DMS 273 (cell line): ENCODE data around the gene SAMD4A.

Experiments
- DNase-seq: peaks from one replicate; lab custom pipeline; 2025; ENCODE audit not compliant: unreplicated experiment; lab: John Stamatoyannopoulos, UW

SAMD4A gene

GRCh38 chr14:54653712-54654469, 87.0 kb downstream of the SAMD4A start:
- DNase-seq, result no peak

- DNase-seq, result no peak
Measured at GRCh38 chr14:54654605-54655004, 87.7 kb downstream of the SAMD4A start.

GRCh38 chr14:54658836-54659235, 91.9 kb downstream of the SAMD4A start:
- DNase-seq, result no peak

GRCh38 chr14:54659365-54659764, 92.4 kb downstream of the SAMD4A start:
- no peak for DNase-seq

- DNase-seq, result no peak
Measured at GRCh38 chr14:54660604-54661111, 93.7 kb downstream of the SAMD4A start.

- no peak for DNase-seq
Measured at GRCh38 chr14:54662491-54663133, 95.7 kb downstream of the SAMD4A start.

GRCh38 chr14:54664961-54665360, 98.0 kb downstream of the SAMD4A start:
- DNase-seq, result no peak

- no peak for DNase-seq
Measured at GRCh38 chr14:54665946-54666345, 99.0 kb downstream of the SAMD4A start.

GRCh38 chr14:54667026-54667744, 100.3 kb downstream of the SAMD4A start:
- no peak for DNase-seq

GRCh38 chr14:54667764-54668163, 100.8 kb downstream of the SAMD4A start:
- DNase-seq, result peak; percentile 29

GRCh38 chr14:54669721-54670561, 103.0 kb downstream of the SAMD4A start:
- no peak for DNase-seq

GRCh38 chr14:54671537-54671936, 104.6 kb downstream of the SAMD4A start:
- DNase-seq, result no peak

GRCh38 chr14:54672181-54672580, 105.3 kb downstream of the SAMD4A start:
- DNase-seq, result no peak

- DNase-seq, result no peak
Measured at GRCh38 chr14:54672688-54673087, 105.8 kb downstream of the SAMD4A start.

GRCh38 chr14:54673193-54674045, 106.5 kb downstream of the SAMD4A start:
- DNase-seq, result no peak

GRCh38 chr14:54674046-54674741, 107.3 kb downstream of the SAMD4A start:
- DNase-seq, result peak; percentile 14

- no peak for DNase-seq
Measured at GRCh38 chr14:54675236-54676128, 108.6 kb downstream of the SAMD4A start.
